ENCODE data around the gene MEF2D.
A peak's percentile ranks its signal among the peaks of the same experiment; 100 is the strongest.

Gene MEF2D

GRCh38 chr1:156525856-156526489 is 25.4 kb upstream of the MEF2D start:
- no peak for DNase-seq (ENCODE audit: extremely low spot score, insufficient read length, low read depth)
- FAIRE-seq = no peak

GRCh38 chr1:156525071-156525501 is 24.5 kb upstream of the MEF2D start:
- no peak for DNase-seq (ENCODE audit: extremely low spot score, insufficient read length, low read depth)
- FAIRE-seq = peak; percentile 42

GRCh38 chr1:156524481-156524869 is 23.9 kb upstream of the MEF2D start:
- FAIRE-seq = no peak
- no peak for DNase-seq (ENCODE audit: extremely low spot score, insufficient read length, low read depth)

GRCh38 chr1:156523801-156524480 is 23.4 kb upstream of the MEF2D start:
- no peak for DNase-seq (ENCODE audit: extremely low spot score, insufficient read length, low read depth)
- peak; percentile 26 for FAIRE-seq

GRCh38 chr1:156522443-156522970 is 21.9 kb upstream of the MEF2D start:
- FAIRE-seq = no peak
- no peak for DNase-seq (ENCODE audit: extremely low spot score, insufficient read length, low read depth)

GRCh38 chr1:156517748-156518147 is 17.2 kb upstream of the MEF2D start:
- DNase-seq (ENCODE audit: extremely low spot score, insufficient read length, low read depth) = no peak
- no peak for FAIRE-seq

- FAIRE-seq (no peak), DNase-seq (ENCODE audit: extremely low spot score, insufficient read length, low read depth) (no peak)
Measured at GRCh38 chr1:156516821-156517220, 16.2 kb upstream of the MEF2D start.

- DNase-seq (ENCODE audit: extremely low spot score, insufficient read length, low read depth) (no peak), FAIRE-seq (no peak)
Measured at GRCh38 chr1:156515956-156516355, 15.4 kb upstream of the MEF2D start.

GRCh38 chr1:156513185-156513584 is 12.6 kb upstream of the MEF2D start:
- DNase-seq (ENCODE audit: extremely low spot score, insufficient read length, low read depth) = no peak
- no peak for FAIRE-seq

GRCh38 chr1:156511644-156512043 is 11.1 kb upstream of the MEF2D start:
- DNase-seq (ENCODE audit: extremely low spot score, insufficient read length, low read depth) (no peak), FAIRE-seq (no peak)

- FAIRE-seq = no peak
- no peak for DNase-seq (ENCODE audit: extremely low spot score, insufficient read length, low read depth)
Measured at GRCh38 chr1:156510709-156511108, 10.1 kb upstream of the MEF2D start.

- DNase-seq (ENCODE audit: extremely low spot score, insufficient read length, low read depth) = no peak
- FAIRE-seq = no peak
Measured at GRCh38 chr1:156509424-156510034, 9.0 kb upstream of the MEF2D start.

- DNase-seq (ENCODE audit: extremely low spot score, insufficient read length, low read depth) (no peak), FAIRE-seq (no peak)
Measured at GRCh38 chr1:156508955-156509234, 8.3 kb upstream of the MEF2D start.

GRCh38 chr1:156508205-156508954 is 7.8 kb upstream of the MEF2D start:
- FAIRE-seq (peak; percentile 65), DNase-seq (ENCODE audit: extremely low spot score, insufficient read length, low read depth) (no peak)

- FAIRE-seq = no peak
- no peak for DNase-seq (ENCODE audit: extremely low spot score, insufficient read length, low read depth)
Measured at GRCh38 chr1:156506450-156506849, 5.9 kb upstream of the MEF2D start.

GRCh38 chr1:156505679-156506298 is 5.2 kb upstream of the MEF2D start:
- DNase-seq (ENCODE audit: extremely low spot score, insufficient read length, low read depth) (no peak), FAIRE-seq (no peak)

- FAIRE-seq = peak; percentile 93
- DNase-seq (ENCODE audit: extremely low spot score, insufficient read length, low read depth) = no peak
Measured at GRCh38 chr1:156504821-156505678, 4.5 kb upstream of the MEF2D start.

- no peak for DNase-seq (ENCODE audit: extremely low spot score, insufficient read length, low read depth)
- no peak for FAIRE-seq
Measured at GRCh38 chr1:156504438-156504813, 3.9 kb upstream of the MEF2D start.

- no peak for FAIRE-seq
- no peak for DNase-seq (ENCODE audit: extremely low spot score, insufficient read length, low read depth)
Measured at GRCh38 chr1:156503698-156504437, 3.3 kb upstream of the MEF2D start.
